SK-N-SH (cell line): ENCODE results near the gene SBK1. TPM values are rescaled to one million over a fixed set of nuclear protein-coding genes. Genes with fewer than 3 reads are reported as not detected.

Source experiments
- CTCF ChIA-PET: fragments of 300-600, 350-600 bp; formaldehyde crosslinking; extraction: SDS; loops from one replicate; lab custom pipeline; 2021; lab: Yijun Ruan, JAX
- POLR2A ChIA-PET: fragments of 350-600 bp; sonication (Branson Sonifier 250); formaldehyde crosslinking; extraction: SDS; loops from one replicate; lab custom pipeline; 2020; ENCODE audit warnings: antibody characterized with exemption, inconsistent platforms; lab: Yijun Ruan, JAX
- DNase-seq: peaks from one replicate; pipeline ENCODE4 v3.0.0; 2012
- H2AFZ ChIP-seq: fragments of 200-600 bp; sonication (generic); 2 replicates; pipeline ENCODE4 v1.8.1; 2016; ENCODE audit warnings: antibody characterized with exemption, mild to moderate bottlenecking, low read depth
- H3F3A ChIP-seq: fragments of 200-600 bp; sonication (generic); replicated peaks from 2 replicates; pipeline ENCODE3; 2016; ENCODE audit warnings: antibody characterized with exemption, mild to moderate bottlenecking; ENCODE audit not compliant: insufficient read depth
- H3K27ac ChIP-seq, 2 experiments: fragments of 200-500 bp in 1 of 2; fragments of 200-600 bp in 1 of 2; sonication (Bioruptor generic) in 1 of 2; sonication (generic), shearing (Covaris generic) in 1 of 2; 2 replicates each; pipeline versions ENCODE4 v1.5.1 to v1.6.1; 2014 to 2016; ENCODE audit warnings: low read depth in 2 of 2, inconsistent platforms in 1 of 2, low read length in 1 of 2, mild to moderate bottlenecking in 1 of 2, mixed read lengths in 1 of 2
- H3K27me3 ChIP-seq: fragments of 200-600 bp; sonication (generic), shearing (Covaris generic); 2 replicates; pipeline ENCODE4 v1.6.1; 2016; ENCODE audit warnings: mixed run types; ENCODE audit not compliant: insufficient read depth
- H3K36me3 ChIP-seq, 2 experiments: fragments of 200-500 bp in 1 of 2; fragments of 200-600 bp in 1 of 2; sonication (Bioruptor generic) in 1 of 2; sonication (generic) in 1 of 2; replicated peaks in 1 of 2; 2 replicates each; pipeline versions ENCODE3 to v1.5.1; 2014 to 2016; ENCODE audit warnings: low read length in 1 of 2, mild to moderate bottlenecking in 1 of 2; ENCODE audit not compliant: insufficient read depth in 2 of 2, control insufficient read depth in 1 of 2
- H3K4me1 ChIP-seq, 2 experiments: fragments of 200-500 bp in 1 of 2; fragments of 200-600 bp in 1 of 2; sonication (Bioruptor generic) in 1 of 2; sonication (generic), shearing (Covaris generic) in 1 of 2; 2 replicates each; pipeline versions ENCODE4 v1.5.1 to v1.6.1; 2014 to 2016; ENCODE audit warnings: low read depth in 1 of 2, low read length in 1 of 2, mixed run types in 1 of 2; ENCODE audit not compliant: insufficient read depth in 2 of 2, control insufficient read depth in 1 of 2
- H3K4me2 ChIP-seq: fragments of 200-600 bp; sonication (generic), shearing (Covaris generic); 2 replicates; pipeline ENCODE4 v1.6.1; 2017; ENCODE audit warnings: mixed run types
- H3K4me3 ChIP-seq, 2 experiments: fragments of 200-500 bp in 1 of 2; fragments of 200-600 bp in 1 of 2; sonication (Bioruptor generic) in 1 of 2; sonication (generic), shearing (Covaris generic) in 1 of 2; 2 replicates each; pipeline versions ENCODE4 v1.5.1 to v1.8.1; 2014 to 2016; ENCODE audit warnings: low read depth in 2 of 2, inconsistent platforms in 1 of 2, low read length in 1 of 2, mild to moderate bottlenecking in 1 of 2, mixed read lengths in 1 of 2, moderate library complexity in 1 of 2
- H3K79me2 ChIP-seq: fragments of 200-600 bp; sonication (generic); 2 replicates; pipeline ENCODE4 v1.8.1; 2017; ENCODE audit warnings: mild to moderate bottlenecking; ENCODE audit not compliant: insufficient read depth
- H3K9ac ChIP-seq: fragments of 200-600 bp; sonication (generic); 2 replicates; pipeline ENCODE4 v1.6.1; 2017; ENCODE audit warnings: mixed run types
- H3K9me2 ChIP-seq: fragments of 200-600 bp; sonication (generic); 2 replicates; pipeline ENCODE4 v1.6.1; 2017; ENCODE audit warnings: mixed run types
- H3K9me3 ChIP-seq: fragments of 200-600 bp; sonication (generic); 2 replicates; pipeline ENCODE4 v1.6.1; 2017; ENCODE audit warnings: mixed run types, mild to moderate bottlenecking, moderate library complexity
- H4K20me1 ChIP-seq: fragments of 200-600 bp; sonication (generic); 2 replicates; pipeline ENCODE4 v1.6.1; 2017; ENCODE audit warnings: mild to moderate bottlenecking, mixed run types; ENCODE audit not compliant: insufficient read depth
- CHD2 ChIP-seq: fragments of 150-350 bp; IDR thresholded peaks from 2 replicates; pipeline ENCODE4 v1.6.1; 2018; ENCODE audit warnings: low read length; ENCODE audit not compliant: partially characterized antibody
- EZH2phosphoT487 ChIP-seq: fragments of 200-600 bp; sonication (generic); IDR thresholded peaks from 2 replicates; pipeline ENCODE4 v1.6.1; 2017; ENCODE audit warnings: low read depth, mixed run types, mild to moderate bottlenecking, antibody characterized with exemption, moderate library complexity, borderline replicate concordance
- FOSL2 ChIP-seq: IDR thresholded peaks from 2 replicates; pipeline ENCODE4 v1.4.0; 2012; ENCODE audit warnings: low read depth, mild to moderate bottlenecking, moderate library complexity, borderline replicate concordance
- FOXJ3 ChIP-seq: sonication (generic); formaldehyde crosslinking; IDR thresholded peaks from 2 replicates; pipeline ENCODE4 v1.5.1; 2020; ENCODE audit warnings: mild to moderate bottlenecking, missing genetic modification reagents
- FOXM1 ChIP-seq: IDR thresholded peaks from 2 replicates; pipeline ENCODE4 v1.4.0; 2012; ENCODE audit warnings: low read depth, mild to moderate bottlenecking
- GABPA ChIP-seq: IDR thresholded peaks from 2 replicates; pipeline ENCODE4 v1.4.0; 2012; ENCODE audit warnings: low read depth, mild to moderate bottlenecking
- MAX ChIP-seq: IDR thresholded peaks from 2 replicates; pipeline ENCODE4 v1.4.0; 2012; ENCODE audit warnings: low read depth
- MEF2A ChIP-seq: IDR thresholded peaks from 2 replicates; pipeline ENCODE4 v1.4.0; 2012; ENCODE audit warnings: low read depth, borderline replicate concordance
- MXI1 ChIP-seq: IDR thresholded peaks from 2 replicates; pipeline ENCODE4 v1.6.1; 2012; ENCODE audit warnings: mild to moderate bottlenecking, low read depth, low read length, improper control_type of control experiment
- PBX3 ChIP-seq: IDR thresholded peaks from 2 replicates; pipeline ENCODE4; 2012
- POLR2AphosphoS5 ChIP-seq: IDR thresholded peaks from 2 replicates; pipeline ENCODE4 v1.6.1; 2012; ENCODE audit warnings: low read depth, low read length
- RAD21 ChIP-seq: IDR thresholded peaks from 2 replicates; pipeline ENCODE4 v1.6.1; 2012; ENCODE audit warnings: mild to moderate bottlenecking, low read length
- RCOR1 ChIP-seq: fragments of 150-350 bp; IDR thresholded peaks from 2 replicates; pipeline ENCODE4 v1.6.1; 2017; ENCODE audit warnings: antibody characterized with exemption, low read length
- SMC3 ChIP-seq: IDR thresholded peaks from 2 replicates; pipeline ENCODE4 v1.6.1; 2012; ENCODE audit warnings: low read depth, low read length, improper control_type of control experiment
- TCF12 ChIP-seq: IDR thresholded peaks from 2 replicates; pipeline ENCODE4 v1.4.0; 2012
- TEAD4 ChIP-seq: IDR thresholded peaks from 2 replicates; pipeline ENCODE4 v1.4.0; 2012; ENCODE audit warnings: mild to moderate bottlenecking, borderline replicate concordance; ENCODE audit not compliant: insufficient read depth
- USF1 ChIP-seq: IDR thresholded peaks from 2 replicates; pipeline ENCODE4 v1.4.0; 2012; ENCODE audit warnings: low read depth, borderline replicate concordance
- YY1 ChIP-seq: IDR thresholded peaks from 2 replicates; pipeline ENCODE4 v1.4.0; 2012; ENCODE audit warnings: low read depth, mild to moderate bottlenecking
- WGBS: methylation state at CpG from one replicate; pipeline ENCODE4 v1.1.6; 2017; ENCODE audit warnings: low lambda C conversion rate; 5-methylcytosine and 5-hydroxymethylcytosine counted together
- polyA plus RNA-seq, 3 experiments: library from polyadenylated mRNA; depleted of rRNA; stranded (reverse); fragments of >200 nt; gene quantifications; 2 replicates each; pipeline ENCODE4 v1.2.3, GENCODE V29; 2012
- TF ChIP-seq, protein P1 (sequence below): fragments of 200-600 bp; sonication (generic); IDR thresholded peaks from 2 replicates; pipeline ENCODE4 v1.6.1; 2017; ENCODE audit warnings: antibody characterized with exemption, mild to moderate bottlenecking, moderate library complexity
- TF ChIP-seq, protein P2 (sequence below): fragments of 150-350 bp; IDR thresholded peaks from 2 replicates; pipeline ENCODE4 v1.6.1; 2016; ENCODE audit warnings: mild to moderate bottlenecking, low read depth, low read length

Gene SBK1
- polyA plus RNA-seq, 1 of the 3 experiments (the other 2 are of a cell fraction) = 0.36 TPM

- H2AFZ ChIP-seq = no peak overlapping the region
- no peaks in the 10 kb centered on the region for H3K9me2 ChIP-seq
- peaks cover 0 to 17% of the 10 kb centered on the region in 2 experiments; a peak in 1 of 4 replicates for H3K4me1 ChIP-seq
- no peak overlapping the region for H3K9ac ChIP-seq
- no peak overlapping the region for H3K4me2 ChIP-seq
- 0 out of 2 replicates have a peak, but pooled peaks cover 1% of the 10 kb centered on the region for H3K27me3 ChIP-seq
- no peaks in the 10 kb centered on the region for H3F3A ChIP-seq
- H4K20me1 ChIP-seq = no peaks in the 10 kb centered on the region
- no peak for DNase-seq
- 87% methylated on average over 2 of the region's 4 CpGs for WGBS
- no peak overlapping the region for H3K27ac ChIP-seq
- ChIA-PET POLR2A (no interaction called here), CTCF (interaction anchor here (0.7 to 8.0 kb wide), 7 partner anchors 18 to 258 kb away, joined by 3 to 47 read pairs (median 3); no protein-coding TSS in a partner anchor)
- no peak overlapping the region for H3K4me3 ChIP-seq
- TF ChIP-seq POLR2AphosphoS5 (no peak), MEF2A (no peak), TCF12 (no peak), RCOR1 (no peak), RAD21 (no peak), MXI1 (no peak), EZH2phosphoT487 (no peak), SMC3 (no peak), USF1 (no peak), GABPA (no peak)
- TF ChIP-seq, protein P1, sequence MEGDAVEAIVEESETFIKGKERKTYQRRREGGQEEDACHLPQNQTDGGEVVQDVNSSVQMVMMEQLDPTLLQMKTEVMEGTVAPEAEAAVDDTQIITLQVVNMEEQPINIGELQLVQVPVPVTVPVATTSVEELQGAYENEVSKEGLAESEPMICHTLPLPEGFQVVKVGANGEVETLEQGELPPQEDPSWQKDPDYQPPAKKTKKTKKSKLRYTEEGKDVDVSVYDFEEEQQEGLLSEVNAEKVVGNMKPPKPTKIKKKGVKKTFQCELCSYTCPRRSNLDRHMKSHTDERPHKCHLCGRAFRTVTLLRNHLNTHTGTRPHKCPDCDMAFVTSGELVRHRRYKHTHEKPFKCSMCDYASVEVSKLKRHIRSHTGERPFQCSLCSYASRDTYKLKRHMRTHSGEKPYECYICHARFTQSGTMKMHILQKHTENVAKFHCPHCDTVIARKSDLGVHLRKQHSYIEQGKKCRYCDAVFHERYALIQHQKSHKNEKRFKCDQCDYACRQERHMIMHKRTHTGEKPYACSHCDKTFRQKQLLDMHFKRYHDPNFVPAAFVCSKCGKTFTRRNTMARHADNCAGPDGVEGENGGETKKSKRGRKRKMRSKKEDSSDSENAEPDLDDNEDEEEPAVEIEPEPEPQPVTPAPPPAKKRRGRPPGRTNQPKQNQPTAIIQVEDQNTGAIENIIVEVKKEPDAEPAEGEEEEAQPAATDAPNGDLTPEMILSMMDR = no peak
- H3K9me3 ChIP-seq = no peaks in the 10 kb centered on the region
- H3K79me2 ChIP-seq = no peaks in the 10 kb centered on the region
- no peaks in the 10 kb centered on the region for H3K36me3 ChIP-seq
These were observed 6.2 kb downstream of the SBK1 start for GRCh38 chr16:28298511-28298878.

DNA sequence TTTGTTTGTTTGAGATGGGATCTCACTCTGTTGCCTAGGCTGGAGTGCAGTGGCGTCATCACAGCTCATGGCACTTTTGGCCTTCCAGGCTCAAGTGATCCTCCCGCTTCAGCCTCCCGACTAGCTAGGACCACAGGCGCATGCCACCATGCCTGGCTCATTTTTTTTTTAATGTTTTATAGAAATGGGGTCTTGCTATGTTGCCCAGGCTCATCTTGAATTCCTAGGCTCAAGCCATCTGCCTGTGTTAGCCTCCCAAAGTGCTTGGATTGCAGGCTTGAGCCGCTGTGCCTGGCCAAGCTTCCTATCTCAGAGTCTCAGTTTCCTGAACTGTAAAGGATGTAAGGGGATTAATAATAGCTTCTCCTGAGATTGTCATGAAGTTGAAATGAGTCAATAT lies 8.0 kb downstream of the SBK1 start:
- H2AFZ ChIP-seq = no peak overlapping the region
- no peak overlapping the region for H3K27ac ChIP-seq
- H3K9me2 ChIP-seq = no peaks in the 10 kb centered on the region
- H3K9ac ChIP-seq = no peak overlapping the region
- H4K20me1 ChIP-seq = no peaks in the 10 kb centered on the region
- no peak overlapping the region for H3K4me3 ChIP-seq
- no peaks in the 10 kb centered on the region for H3K9me3 ChIP-seq
- H3K27me3 ChIP-seq = no peaks in the 10 kb centered on the region
- no peaks in the 10 kb centered on the region for H3K36me3 ChIP-seq
- DNase-seq = no peak
- no peaks in the 10 kb centered on the region for H3F3A ChIP-seq
- WGBS = 81% methylated on average over 5 of the region's 5 CpGs
- peaks cover 0 to 1% of the 10 kb centered on the region in 2 experiments; a peak in 1 of 4 replicates for H3K4me1 ChIP-seq
- H3K79me2 ChIP-seq = no peaks in the 10 kb centered on the region
- no peak overlapping the region for H3K4me2 ChIP-seq
- POLR2A ChIA-PET = interaction anchor here (0.6 to 0.9 kb wide), 2 partner anchors 9 to 1299 kb away, joined by 4 to 5 read pairs; no protein-coding TSS in a partner anchor
- CTCF ChIA-PET = interaction anchor here (0.8 to 1.9 kb wide), 4 partner anchors 12 to 23 kb away, joined by 5 to 14 read pairs (median 6); no protein-coding TSS in a partner anchor
- no peak for TF ChIP-seq FOXJ3 (CRISPR knock-in tag)
- no peak for TF ChIP-seq TEAD4
- no peak for TF ChIP-seq FOSL2
- TF ChIP-seq FOXM1 = no peak
- no peak for TF ChIP-seq MAX
- TF ChIP-seq EZH2phosphoT487 = no peak
- TF ChIP-seq GABPA = no peak
- no peak for TF ChIP-seq YY1
- TF ChIP-seq CHD2 = no peak
- no peak for TF ChIP-seq PBX3
- no peak for TF ChIP-seq TCF12
- TF ChIP-seq, protein P2, sequence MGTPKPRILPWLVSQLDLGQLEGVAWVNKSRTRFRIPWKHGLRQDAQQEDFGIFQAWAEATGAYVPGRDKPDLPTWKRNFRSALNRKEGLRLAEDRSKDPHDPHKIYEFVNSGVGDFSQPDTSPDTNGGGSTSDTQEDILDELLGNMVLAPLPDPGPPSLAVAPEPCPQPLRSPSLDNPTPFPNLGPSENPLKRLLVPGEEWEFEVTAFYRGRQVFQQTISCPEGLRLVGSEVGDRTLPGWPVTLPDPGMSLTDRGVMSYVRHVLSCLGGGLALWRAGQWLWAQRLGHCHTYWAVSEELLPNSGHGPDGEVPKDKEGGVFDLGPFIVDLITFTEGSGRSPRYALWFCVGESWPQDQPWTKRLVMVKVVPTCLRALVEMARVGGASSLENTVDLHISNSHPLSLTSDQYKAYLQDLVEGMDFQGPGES = no peak
- TF ChIP-seq, protein P1 = no peak
- no peak for TF ChIP-seq RCOR1
